HUDEP-2 (cell line): Measurements from ENCODE around the gene CBLN3.

ENCODE experiments used
- DNase-seq, 76 experiments: peaks; one replicate each; lab custom pipeline; 2025; ENCODE audit not compliant: unreplicated experiment in 76 of 76; lab: John Stamatoyannopoulos, UW

Gene CBLN3

DNA sequence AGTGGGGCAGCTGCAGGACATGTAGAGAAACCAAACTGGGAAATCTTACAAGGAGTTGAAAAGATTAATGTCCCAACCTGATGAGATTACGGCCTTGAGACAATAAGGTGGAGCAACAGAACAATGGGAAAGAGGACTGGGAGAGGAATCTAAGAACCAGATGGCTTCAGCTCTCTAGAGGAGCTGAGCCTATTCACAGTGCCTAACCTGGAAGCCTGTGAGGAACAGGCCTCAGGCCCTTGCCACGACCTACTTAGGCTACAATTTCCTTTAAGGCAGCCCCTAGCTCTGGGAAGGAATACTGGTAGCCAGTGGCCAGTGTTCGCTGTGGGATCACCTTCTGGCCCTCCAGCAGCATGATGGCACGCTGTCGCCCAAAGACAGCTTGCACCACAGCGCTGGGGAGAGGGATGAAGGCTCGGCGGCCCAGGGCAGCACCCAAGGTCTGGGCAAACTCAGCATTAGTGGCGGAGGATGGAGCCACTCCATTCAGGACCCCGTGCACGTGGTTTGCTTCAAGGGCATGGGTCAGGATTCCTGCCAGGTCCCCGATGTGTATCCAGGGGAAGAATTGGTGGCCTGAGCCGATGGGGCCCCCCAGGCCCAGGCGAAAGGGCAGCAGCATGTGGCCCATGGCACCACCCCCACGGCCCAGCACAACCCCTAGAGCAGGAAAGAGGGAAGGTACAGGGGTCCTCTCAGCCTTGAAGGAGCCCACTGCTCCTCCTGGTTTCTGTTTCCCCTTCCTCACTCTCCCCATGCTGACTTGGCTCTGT is 10.6 kb upstream of the CBLN3 start:
- no peak for DNase-seq

DNA sequence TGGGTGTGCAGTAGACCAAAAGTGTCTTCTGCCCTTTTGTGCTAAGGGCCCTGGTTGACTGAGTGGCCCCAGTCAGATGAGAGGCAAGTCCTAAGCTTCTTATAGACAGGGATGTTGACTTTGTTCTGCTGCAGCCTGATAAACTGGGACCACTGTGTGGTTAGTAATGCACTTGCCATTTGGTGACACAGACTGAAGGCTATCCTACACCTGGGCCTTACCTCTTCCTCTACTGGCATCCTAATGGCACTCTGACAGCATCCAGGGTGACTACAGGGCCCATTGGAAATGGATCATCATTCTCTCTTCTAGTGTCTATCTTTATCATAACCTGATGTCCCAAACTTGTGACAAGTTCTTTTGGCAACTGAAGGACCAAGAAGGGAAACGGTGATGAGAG is 9.8 kb upstream of the CBLN3 start:
- no peak for DNase-seq

DNA sequence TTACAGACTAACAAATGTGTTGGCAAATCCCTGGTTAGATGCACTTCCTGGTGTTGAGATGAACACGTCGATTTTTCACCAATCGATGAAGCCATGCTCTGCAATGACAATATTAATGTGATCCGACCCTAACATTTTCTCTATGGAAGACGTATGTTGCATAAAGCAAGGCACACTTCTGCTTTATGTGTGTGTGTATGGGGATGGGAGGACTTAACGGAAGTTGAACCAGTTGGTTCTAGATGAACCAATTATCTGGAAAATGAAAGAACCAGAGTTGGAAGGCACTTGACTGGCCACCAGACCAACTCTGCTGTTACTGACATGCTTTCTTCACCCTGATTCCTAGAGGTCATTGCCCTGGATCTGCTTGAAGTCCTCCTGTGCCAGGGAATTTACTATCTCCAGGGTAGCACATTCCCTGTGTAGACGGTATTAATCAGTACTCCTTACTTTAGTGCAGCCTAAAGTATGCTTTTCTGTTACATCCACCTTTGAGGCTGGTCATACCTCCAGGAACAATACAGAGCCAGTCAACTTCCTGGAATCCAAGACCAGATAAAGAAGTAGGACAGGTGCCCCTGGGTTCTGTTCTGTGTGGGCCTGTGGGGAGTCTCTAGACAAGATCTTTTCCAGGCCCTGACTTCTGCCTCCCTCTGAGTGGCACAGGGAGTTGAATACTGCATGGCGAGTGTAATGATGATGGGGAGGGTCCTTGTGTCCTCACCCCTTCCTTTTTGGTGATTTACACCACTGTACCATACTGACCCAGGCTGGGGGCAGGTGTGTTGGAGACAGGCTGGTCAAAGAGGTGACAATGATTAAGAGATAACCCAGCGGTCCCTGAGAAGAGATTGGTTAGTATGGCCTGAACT is 9.0 kb upstream of the CBLN3 start:
- no peak for DNase-seq

GRCh38 chr14:24437736-24438067 is 8.2 kb upstream of the CBLN3 start:
- no peak for DNase-seq

GRCh38 chr14:24437020-24437735 is 7.7 kb upstream of the CBLN3 start:
- no peak for DNase-seq

GRCh38 chr14:24436355-24437019 is 7.0 kb upstream of the CBLN3 start:
- peak in 33 of 76 experiments; percentile 6 to 69 (median 34) for DNase-seq

- no peak for DNase-seq
These were observed 6.5 kb upstream of the CBLN3 start for GRCh38 chr14:24435998-24436354.

- DNase-seq = no peak
These were observed 5.8 kb upstream of the CBLN3 start for GRCh38 chr14:24435192-24435810.

- DNase-seq = no peak
These were observed 5.2 kb upstream of the CBLN3 start for GRCh38 chr14:24434676-24435075.

DNA sequence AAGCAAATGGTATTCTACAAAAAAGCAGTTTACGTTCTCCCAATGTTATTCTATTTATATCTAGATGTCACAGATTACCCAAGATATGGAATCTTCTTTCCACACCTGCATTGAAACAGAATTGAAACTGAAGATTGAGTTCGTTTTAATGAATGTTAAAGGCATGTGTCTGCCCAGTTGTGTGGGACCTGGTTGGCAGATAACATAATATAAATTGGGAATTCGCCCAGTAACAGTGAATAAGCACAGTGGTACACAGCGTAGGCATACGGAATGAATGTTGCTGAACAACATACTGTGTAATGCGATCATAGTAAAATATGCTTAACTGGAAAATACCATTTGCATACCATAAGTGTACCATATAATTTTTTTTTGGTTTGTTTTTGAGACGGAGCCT is 4.6 kb upstream of the CBLN3 start:
- DNase-seq = peak in 34 of 76 experiments; percentile 11 to 74 (median 38)

- no peak for DNase-seq
These were observed 3.0 kb upstream of the CBLN3 start for GRCh38 chr14:24432259-24433131.

DNA sequence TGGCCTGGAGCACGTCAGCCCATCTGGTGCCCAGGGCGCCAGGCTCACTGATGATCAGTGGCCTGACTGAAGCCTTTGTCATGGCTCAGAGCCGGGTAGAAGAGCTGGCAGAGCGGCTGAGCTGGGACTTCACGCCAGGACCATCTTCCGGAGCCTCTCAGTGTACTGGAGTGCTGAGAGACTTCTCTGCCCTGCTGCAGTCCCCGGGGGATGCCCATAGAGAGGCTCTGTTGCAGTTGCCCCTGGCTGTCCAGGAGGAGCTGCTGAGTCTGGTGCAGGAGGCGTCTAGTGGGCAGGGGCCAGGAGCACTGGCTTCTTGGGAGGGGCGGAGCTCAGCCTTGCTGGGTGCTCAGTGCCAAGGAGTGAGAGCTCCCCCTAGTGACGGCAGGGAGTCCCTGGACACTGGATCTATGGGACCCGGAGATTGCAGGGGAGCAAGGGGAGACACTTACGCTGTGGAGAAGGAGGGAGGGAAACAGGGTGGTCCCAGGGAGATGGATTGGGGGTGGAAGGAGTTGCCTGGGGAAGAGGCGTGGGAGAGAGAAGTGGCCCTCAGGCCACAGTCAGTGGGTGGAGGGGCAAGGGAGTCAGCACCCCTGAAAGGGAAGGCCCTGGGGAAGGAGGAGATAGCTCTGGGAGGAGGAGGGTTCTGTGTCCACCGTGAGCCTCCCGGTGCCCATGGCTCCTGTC is 2.2 kb upstream of the CBLN3 start:
- DNase-seq = peak in 74 of 76 experiments; percentile 46 to 95 (median 88)

DNA sequence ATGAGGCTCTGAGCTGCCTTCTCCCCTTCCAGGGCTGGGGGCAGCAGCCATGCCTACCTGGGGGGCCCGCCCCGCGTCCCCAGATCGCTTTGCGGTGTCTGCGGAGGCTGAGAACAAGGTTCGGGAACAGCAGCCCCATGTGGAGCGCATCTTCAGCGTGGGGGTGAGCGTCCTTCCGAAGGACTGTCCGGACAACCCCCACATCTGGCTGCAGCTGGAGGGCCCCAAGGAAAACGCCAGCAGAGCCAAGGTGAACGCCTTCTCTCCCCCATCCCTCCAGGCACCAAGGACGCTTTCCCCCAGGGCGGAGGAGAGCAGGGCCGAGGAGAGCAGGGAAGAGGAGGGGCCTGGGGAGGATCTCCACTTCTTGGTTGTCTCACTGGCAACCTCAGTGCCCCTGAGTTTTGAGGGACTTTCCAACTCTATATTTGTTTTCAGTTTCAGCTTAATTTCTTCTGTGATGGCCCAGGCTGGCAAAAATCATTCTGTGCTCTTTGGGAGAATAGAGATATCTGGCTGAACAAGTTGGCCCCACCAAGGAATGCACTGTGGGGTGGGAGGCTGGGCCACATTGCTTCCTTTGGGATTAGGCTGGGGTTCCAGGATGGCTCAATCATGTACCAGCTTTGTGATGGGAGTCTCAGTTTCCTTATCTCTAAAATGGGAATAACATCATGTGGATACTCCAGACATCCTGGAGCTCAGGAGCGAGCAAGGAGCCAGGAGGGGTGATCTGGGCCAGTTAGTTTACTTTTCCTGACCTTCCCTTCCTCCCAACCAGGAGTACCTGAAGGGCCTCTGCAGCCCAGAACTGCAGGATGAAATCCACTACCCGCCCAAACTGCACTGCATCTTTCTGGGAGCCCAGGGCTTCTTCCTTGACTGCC is 1.5 kb upstream of the CBLN3 start:
- DNase-seq = peak in 12 of 76 experiments; percentile 1 to 30 (median 14)

- DNase-seq = peak in 61 of 76 experiments; percentile 21 to 80 (median 60)
These were observed 744 bp upstream of the CBLN3 start for GRCh38 chr14:24430143-24430681.

- peak in 2 of 76 experiments; percentile 8 to 32 for DNase-seq
These were observed 657 bp downstream of the CBLN3 start for GRCh38 chr14:24428628-24429394.

DNA sequence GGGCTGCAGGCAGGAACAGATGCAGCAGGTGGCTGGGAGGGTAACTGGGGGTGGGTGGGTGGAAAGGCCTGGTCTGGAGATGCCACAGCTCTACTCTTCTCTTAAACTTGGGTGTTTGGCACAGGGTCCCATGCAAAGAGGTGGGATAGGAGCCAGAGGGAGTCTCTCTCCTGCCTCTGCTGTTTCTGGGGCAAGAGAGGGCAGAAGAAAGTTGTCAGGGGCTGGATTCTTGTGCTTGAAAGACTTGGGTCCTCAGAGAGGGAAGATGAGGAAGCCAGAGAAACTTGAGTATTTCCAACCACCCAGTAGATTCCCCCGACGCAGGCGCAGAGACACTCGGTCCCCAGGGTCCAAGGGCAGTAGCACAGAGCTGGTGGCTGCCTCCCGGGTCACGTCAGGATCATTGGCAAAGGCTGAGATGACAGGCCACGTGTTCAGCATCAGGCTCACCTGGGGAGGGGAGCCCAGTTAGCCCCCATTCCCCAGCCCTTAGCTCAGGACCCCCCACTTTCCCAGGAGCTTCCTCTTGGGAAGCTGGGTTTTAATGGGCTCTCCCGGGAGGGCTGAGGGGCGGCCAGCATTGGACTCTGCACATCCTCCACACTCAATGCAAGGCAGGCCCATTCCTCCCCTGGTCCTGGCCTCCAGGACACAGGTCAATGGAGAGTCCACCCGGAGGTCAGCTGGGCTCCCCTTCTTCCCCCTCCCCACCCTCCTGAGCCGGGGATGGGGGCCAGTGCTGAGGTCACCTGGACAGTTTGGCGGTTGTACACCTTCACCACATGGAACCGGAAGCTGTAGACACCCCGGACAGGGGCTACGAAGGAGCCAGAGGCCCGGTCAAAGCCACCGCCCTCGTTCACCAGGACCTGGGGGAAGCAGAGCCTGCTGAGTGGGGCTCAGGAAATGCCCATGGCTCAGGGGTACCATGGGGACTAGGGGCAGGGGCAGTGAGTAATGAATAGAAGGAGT is 1.6 kb downstream of the CBLN3 start:
- DNase-seq = no peak
